ENCODE results near the gene INF2.
A peak's percentile ranks its signal among the peaks of the same experiment; 100 is the strongest.

The INF2 gene

GRCh38 chr14:104691546-104692260 is 2.3 kb downstream of the INF2 start:
- DNase-seq = no peak

- DNase-seq = no peak
Measured at GRCh38 chr14:104692261-104692938, 3.0 kb downstream of the INF2 start.

- DNase-seq = no peak
Measured at GRCh38 chr14:104692939-104693315, 3.5 kb downstream of the INF2 start.

- DNase-seq = no peak
Measured at GRCh38 chr14:104693482-104694431, 4.3 kb downstream of the INF2 start.

GRCh38 chr14:104694475-104694950 is 5.1 kb downstream of the INF2 start:
- DNase-seq = peak in 1 of 2 experiments; percentile 35

- DNase-seq = peak in 1 of 2 experiments; percentile 35
Measured at GRCh38 chr14:104694991-104695659, 5.7 kb downstream of the INF2 start.

GRCh38 chr14:104695660-104696000 is 6.2 kb downstream of the INF2 start:
- DNase-seq = no peak

- DNase-seq = no peak
Measured at GRCh38 chr14:104696671-104697316, 7.4 kb downstream of the INF2 start.

- no peak for DNase-seq
Measured at GRCh38 chr14:104697317-104697703, 7.9 kb downstream of the INF2 start.

GRCh38 chr14:104697892-104698583 is 8.6 kb downstream of the INF2 start:
- DNase-seq = no peak

- DNase-seq = no peak
Measured at GRCh38 chr14:104698688-104699425, 9.4 kb downstream of the INF2 start.

GRCh38 chr14:104699426-104699748 is 10.0 kb downstream of the INF2 start:
- DNase-seq = no peak

- DNase-seq = no peak
Measured at GRCh38 chr14:104700225-104700651, 10.8 kb downstream of the INF2 start.

- no peak for DNase-seq
Measured at GRCh38 chr14:104700747-104701217, 11.4 kb downstream of the INF2 start.

- DNase-seq = no peak
Measured at GRCh38 chr14:104701383-104702076, 12.1 kb downstream of the INF2 start.

- no peak for DNase-seq
Measured at GRCh38 chr14:104702106-104702505, 12.7 kb downstream of the INF2 start.

- DNase-seq = no peak
Measured at GRCh38 chr14:104702673-104703072, 13.3 kb downstream of the INF2 start.

- no peak for DNase-seq
Measured at GRCh38 chr14:104703269-104703668, 13.9 kb downstream of the INF2 start.

GRCh38 chr14:104704252-104704651 is 14.8 kb downstream of the INF2 start:
- no peak for DNase-seq

GRCh38 chr14:104705340-104706047 is 16.1 kb downstream of the INF2 start:
- DNase-seq = no peak
